HEK293T (cell line): Measurements from ENCODE around the gene ZBTB20.

Experiments used
- ELF4 ChIP-seq: fragments of 450-650 bp; IDR thresholded peaks from 2 replicates; pipeline ENCODE4 v1.6.1; 2017; ENCODE audit warnings: antibody characterized with exemption
- FOXA1 ChIP-seq: fragments of 450-650 bp; IDR thresholded peaks from 2 replicates; pipeline ENCODE4 v1.6.1; 2016; ENCODE audit warnings: mild to moderate bottlenecking
- FOXK2 ChIP-seq: fragments of 450-650 bp; IDR thresholded peaks from 2 replicates; pipeline ENCODE4 v1.6.1; 2016; ENCODE audit warnings: mild to moderate bottlenecking
- SP1 ChIP-seq: fragments of 450-650 bp; IDR thresholded peaks from 2 replicates; pipeline ENCODE4 v1.6.1; 2017
- SUZ12 ChIP-seq: fragments of 450-650 bp; IDR thresholded peaks from 2 replicates; pipeline ENCODE4 v1.6.1; 2016; ENCODE audit warnings: mild to moderate bottlenecking
- TARDBP ChIP-seq: fragments of 450-650 bp; IDR thresholded peaks from 2 replicates; pipeline ENCODE4 v1.6.1; 2016
- ZNF384 ChIP-seq: fragments of 450-650 bp; IDR thresholded peaks from 2 replicates; pipeline ENCODE4 v1.6.1; 2016

GRCh38 chr3:114554731-114555130 lies 592.4 kb downstream of the ZBTB20 start:
- TF ChIP-seq SUZ12 (no peak), ELF4 (no peak), SP1 (no peak), ZNF384 (no peak), FOXA1 (no peak), TARDBP (no peak), FOXK2 (no peak)
